Spleen (tissue), 7 donors: ENCODE results near the gene UROC1.

Experiments
- CTCF ChIP-seq, 11 experiments: fragments of 200-600 bp in 7 of 11; fragments of 450-650 bp in 4 of 11; sonication (generic) in 4 of 11; IDR thresholded peaks in 8 of 11; conservative IDR thresholded peaks in 3 of 11; 1 replicate in 7 of 11; 2 replicates in 4 of 11; pipeline versions ENCODE4 v1.4.0 to v1.8.0; 2016 to 2021; ENCODE audit warnings: antibody characterized with exemption in 11 of 11, inconsistent platforms in 4 of 11, mild to moderate bottlenecking in 1 of 11
- POLR2A ChIP-seq, 3 donors: fragments of 450-650 bp; IDR thresholded peaks; one replicate each; pipeline ENCODE4 v1.5.1; 2017; ENCODE audit warnings: antibody characterized with exemption in 3 of 3, mild to moderate bottlenecking in 1 of 3
- POLR2AphosphoS5 ChIP-seq, 3 donors: sonication (generic); formaldehyde crosslinking; IDR thresholded peaks; one replicate each; pipeline ENCODE4 v1.5.1; 2017; ENCODE audit warnings: antibody characterized with exemption in 3 of 3
- donor health status: DM: no; HTN: no; CAD: no; lungs with moderate emphysema.
- donor health status: DM: no; HTN: no; CAD: no.
- donor health status: DM: no; HTN: no; CAD: no.

- TF ChIP-seq POLR2A (IDR thresholded peaks at IDR 0.05): no peak
- no peak for TF ChIP-seq CTCF (IDR thresholded peaks at IDR 0.05 in 8 of 11, conservative IDR thresholded peaks at IDR 0.05 in 3 of 11)
- no peak for TF ChIP-seq POLR2AphosphoS5 (IDR thresholded peaks at IDR 0.05)
These were observed 18.6 kb upstream of the UROC1 start for GRCh38 chr3:126536126-126536525.
